Liver (tissue), 9 donors: ENCODE measurements around the gene TBRG4. TPM values are rescaled to one million over a fixed set of nuclear protein-coding genes. Genes with fewer than 3 reads are reported as not detected.

ENCODE experiments used
- DNase-seq: peaks from one replicate; pipeline ENCODE4 v3.0.0-alpha.2; 2017; ENCODE audit warnings: low spot score
- H3K27ac ChIP-seq, 2 donors: one replicate each; pipeline ENCODE4 v1.7.0; 2013; ENCODE audit warnings: inconsistent platforms in 2 of 2, low read length in 2 of 2, control low read depth in 1 of 2, low read depth in 1 of 2, mild to moderate bottlenecking in 1 of 2
- H3K27me3 ChIP-seq, 4 donors: one replicate each; pipeline versions ENCODE4 v1.6.1 to v1.7.0; 2013; ENCODE audit warnings: low read length in 3 of 4, inconsistent platforms in 1 of 4, mild to moderate bottlenecking in 1 of 4, moderate library complexity in 1 of 4; ENCODE audit not compliant: control insufficient read depth in 4 of 4, insufficient read depth in 4 of 4
- H3K36me3 ChIP-seq, 4 donors: one replicate each; pipeline versions ENCODE4 v1.6.1 to v1.7.0; 2013; ENCODE audit warnings: low read length in 3 of 4, mild to moderate bottlenecking in 3 of 4, low read depth in 1 of 4, moderate library complexity in 1 of 4; ENCODE audit not compliant: control insufficient read depth in 4 of 4, insufficient read depth in 3 of 4
- H3K4me1 ChIP-seq, 4 donors: one replicate each; pipeline versions ENCODE4 v1.6.1 to v1.7.0; 2013; ENCODE audit warnings: low read length in 3 of 4, mild to moderate bottlenecking in 3 of 4, moderate library complexity in 1 of 4; ENCODE audit not compliant: control insufficient read depth in 4 of 4, insufficient read depth in 4 of 4
- H3K4me3 ChIP-seq, 3 donors: one replicate each; pipeline versions ENCODE4 v1.6.1 to v1.7.0; 2013; ENCODE audit warnings: low read length in 3 of 3, control low read depth in 1 of 3, low read depth in 1 of 3, mild to moderate bottlenecking in 1 of 3
- H3K9ac ChIP-seq, 2 donors: one replicate each; pipeline ENCODE4 v1.7.0; 2013; ENCODE audit warnings: low read length in 2 of 2, mild to moderate bottlenecking in 2 of 2, moderate library complexity in 2 of 2, control low read depth in 1 of 2, low read depth in 1 of 2
- H3K9me3 ChIP-seq, 4 donors: one replicate each; pipeline versions ENCODE4 v1.6.1 to v1.7.0; 2013; ENCODE audit warnings: low read length in 3 of 4; ENCODE audit not compliant: control insufficient read depth in 4 of 4
- EGR1 ChIP-seq, 2 donors: IDR thresholded peaks; 2 replicates each; pipeline ENCODE4 v1.6.1; 2016 to 2018; ENCODE audit warnings: antibody characterized with exemption in 2 of 2, low read depth in 2 of 2
- FOXA2 ChIP-seq: IDR thresholded peaks from 2 replicates; pipeline ENCODE4 v1.6.1; 2016; ENCODE audit warnings: antibody characterized with exemption
- GABPA ChIP-seq, 2 donors: IDR thresholded peaks in 1 of 2; conservative IDR thresholded peaks in 1 of 2; 2 replicates each; pipeline ENCODE4 v1.6.1; 2016; ENCODE audit warnings: antibody characterized with exemption in 2 of 2, mild to moderate bottlenecking in 1 of 2, moderate library complexity in 1 of 2
- HNF4A ChIP-seq, 2 donors: conservative IDR thresholded peaks; 2 replicates each; pipeline ENCODE4 v1.6.1; 2016; ENCODE audit warnings: antibody characterized with exemption in 2 of 2, mild to moderate bottlenecking in 2 of 2
- HNF4G ChIP-seq: IDR thresholded peaks from 2 replicates; pipeline ENCODE4 v1.6.1; 2016; ENCODE audit warnings: antibody characterized with exemption
- JUND ChIP-seq, 2 donors: IDR thresholded peaks; 2 replicates each; pipeline ENCODE4 v1.6.1; 2016; ENCODE audit warnings: antibody characterized with exemption in 2 of 2
- NR2F2 ChIP-seq: IDR thresholded peaks from 2 replicates; pipeline ENCODE4 v1.6.1; 2016; ENCODE audit warnings: antibody characterized with exemption
- RAD21 ChIP-seq, 2 donors: IDR thresholded peaks; 2 replicates each; pipeline ENCODE4 v1.6.1; 2016; ENCODE audit warnings: antibody characterized with exemption in 2 of 2, mild to moderate bottlenecking in 2 of 2
- RXRA ChIP-seq, 2 donors: IDR thresholded peaks; 2 replicates each; pipeline ENCODE4 v1.6.1; 2017 to 2018; ENCODE audit warnings: antibody characterized with exemption in 2 of 2, mild to moderate bottlenecking in 1 of 2
- SP1 ChIP-seq: IDR thresholded peaks from 2 replicates; pipeline ENCODE4 v1.6.1; 2018; ENCODE audit warnings: antibody characterized with exemption, mild to moderate bottlenecking
- TAF1 ChIP-seq: conservative IDR thresholded peaks from 2 replicates; pipeline ENCODE4 v1.6.1; 2016; ENCODE audit warnings: antibody characterized with exemption, mild to moderate bottlenecking
- YY1 ChIP-seq: IDR thresholded peaks from 2 replicates; pipeline ENCODE4 v1.6.1; 2016; ENCODE audit warnings: antibody characterized with exemption, mild to moderate bottlenecking
- WGBS: extraction: QIAGEN DNeasy Blood & Tissue Kit; methylation state at CpG from one replicate; pipeline ENCODE4 v1.1.7; 2013; 5-methylcytosine and 5-hydroxymethylcytosine counted together
- polyA plus RNA-seq, 2 donors: library from polyadenylated mRNA; stranded (reverse) in 1 of 2; unstranded in 1 of 2; fragments of 200-250 nt in 1 of 2; fragments of >200 nt in 1 of 2; fragmentation: Nextera tagmentation in 1 of 2; extraction: Ambion mirVana in 1 of 2; gene quantifications; one replicate each; pipeline versions ENCODE4 v1.2.1 to v1.2.3, GENCODE V29; 2013 to 2015
- total RNA-seq, 2 donors: library from RNA; depleted of rRNA; stranded (reverse); fragments of >200 nt; gene quantifications; one replicate each; pipeline ENCODE4 v1.2.3, GENCODE V29; 2014
- TF ChIP-seq, protein P1 (sequence below): IDR thresholded peaks from 2 replicates; pipeline ENCODE4 v1.6.1; 2016; ENCODE audit warnings: antibody characterized with exemption
- TF ChIP-seq, protein P2 (sequence below): IDR thresholded peaks from 2 replicates; pipeline ENCODE4 v1.6.1; 2016; ENCODE audit warnings: antibody characterized with exemption
- TF ChIP-seq, protein P3 (sequence below): IDR thresholded peaks from 2 replicates; pipeline ENCODE4 v1.6.1; 2016; ENCODE audit warnings: antibody characterized with exemption, mild to moderate bottlenecking
- TF ChIP-seq, protein P4 (sequence below): fragments of 150-350 bp; IDR thresholded peaks from 2 replicates; pipeline ENCODE4 v1.5.1; 2017; ENCODE audit warnings: improper control_type of control experiment, low read depth, low read length; ENCODE audit not compliant: missing input control
- donor health status: healthy.
- donor health status: healthy.
- donor health status: healthy.
- donor health status: healthy.
- donor health status: healthy.

TBRG4 gene
- total and polyA plus RNA-seq, 4 donors: 30.3 to 47.6 (median 38.2) TPM

DNA sequence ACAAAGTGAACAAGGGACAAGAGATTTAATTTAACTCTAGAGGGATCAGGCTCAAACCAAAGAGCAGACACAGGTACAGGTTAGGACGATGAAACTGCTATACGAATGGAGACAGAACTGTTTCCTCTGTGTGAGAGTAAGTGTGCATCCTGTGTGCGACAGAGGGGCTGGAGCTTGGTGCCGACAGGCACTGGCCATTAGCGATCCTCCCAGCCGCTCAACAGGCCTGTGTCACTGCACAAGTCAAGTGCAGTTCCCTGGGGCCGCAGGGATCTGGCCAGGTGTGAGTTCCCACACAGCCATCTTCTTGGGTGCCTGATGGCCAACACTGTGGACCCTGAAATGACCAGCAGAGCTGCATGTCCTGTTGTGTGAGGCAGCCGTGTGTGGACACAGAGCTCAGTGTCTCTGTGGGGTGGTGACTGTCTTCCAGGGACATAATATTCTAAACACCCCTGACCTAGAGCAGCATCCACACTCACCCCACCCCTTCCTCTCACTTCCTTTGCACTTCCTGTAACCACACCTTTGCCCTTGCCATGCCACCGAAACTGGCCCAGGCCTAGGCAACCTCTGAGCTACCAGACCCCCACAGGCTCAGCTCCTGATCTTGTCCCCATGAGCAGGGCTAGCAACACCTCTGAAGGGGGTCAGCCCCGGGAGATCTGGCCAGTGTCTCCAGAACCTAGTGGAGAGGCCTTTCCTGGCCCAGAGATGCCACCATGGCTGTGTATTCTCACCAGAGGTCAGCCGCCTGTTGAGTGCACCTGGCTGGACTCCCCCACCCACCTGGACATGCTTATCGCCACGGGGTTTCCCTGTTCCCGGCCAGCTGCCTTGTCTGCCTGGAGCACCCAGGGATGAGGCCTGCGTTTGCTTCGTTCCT is 11.7 kb upstream of the TBRG4 start:
- no peak overlapping the region for H3K4me3 ChIP-seq
- no peak overlapping the region for H3K9ac ChIP-seq
- TF ChIP-seq RAD21 (IDR thresholded peaks at IDR 0.05): no peak
- TF ChIP-seq YY1: no peak
- no peaks in the 10 kb centered on the region for H3K4me1 ChIP-seq
- H3K9me3 ChIP-seq: no peaks in the 10 kb centered on the region
- no peaks in the 10 kb centered on the region for H3K27me3 ChIP-seq
- no peaks in the 10 kb centered on the region for H3K36me3 ChIP-seq
- DNase-seq: no peak
- WGBS: 88% methylated on average over 16 of the region's 16 CpGs
- H3K27ac ChIP-seq: no peak overlapping the region

DNA sequence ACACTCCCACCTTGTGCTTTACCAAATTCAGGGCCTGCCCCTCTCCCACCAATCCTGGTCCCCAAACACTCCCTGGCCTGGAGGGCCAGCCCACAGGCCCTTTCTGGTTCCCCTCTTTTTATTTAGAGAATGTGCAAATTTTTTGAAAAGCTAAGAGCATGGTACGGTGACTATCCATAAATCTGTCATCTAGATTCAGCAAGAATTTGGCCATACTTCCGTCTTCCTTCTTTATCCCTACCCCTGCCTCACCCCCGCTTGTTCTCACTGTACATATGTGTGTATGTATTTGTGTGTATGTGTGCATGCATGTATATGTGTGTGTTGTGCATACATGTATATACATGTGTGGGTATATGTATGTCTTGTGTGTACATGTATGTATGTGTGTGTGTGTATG is 8.1 kb upstream of the TBRG4 start:
- TF ChIP-seq TAF1: no peak
- TF ChIP-seq, protein P1, sequence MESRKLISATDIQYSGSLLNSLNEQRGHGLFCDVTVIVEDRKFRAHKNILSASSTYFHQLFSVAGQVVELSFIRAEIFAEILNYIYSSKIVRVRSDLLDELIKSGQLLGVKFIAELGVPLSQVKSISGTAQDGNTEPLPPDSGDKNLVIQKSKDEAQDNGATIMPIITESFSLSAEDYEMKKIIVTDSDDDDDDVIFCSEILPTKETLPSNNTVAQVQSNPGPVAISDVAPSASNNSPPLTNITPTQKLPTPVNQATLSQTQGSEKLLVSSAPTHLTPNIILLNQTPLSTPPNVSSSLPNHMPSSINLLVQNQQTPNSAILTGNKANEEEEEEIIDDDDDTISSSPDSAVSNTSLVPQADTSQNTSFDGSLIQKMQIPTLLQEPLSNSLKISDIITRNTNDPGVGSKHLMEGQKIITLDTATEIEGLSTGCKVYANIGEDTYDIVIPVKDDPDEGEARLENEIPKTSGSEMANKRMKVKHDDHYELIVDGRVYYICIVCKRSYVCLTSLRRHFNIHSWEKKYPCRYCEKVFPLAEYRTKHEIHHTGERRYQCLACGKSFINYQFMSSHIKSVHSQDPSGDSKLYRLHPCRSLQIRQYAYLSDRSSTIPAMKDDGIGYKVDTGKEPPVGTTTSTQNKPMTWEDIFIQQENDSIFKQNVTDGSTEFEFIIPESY: no peak
- no peak for TF ChIP-seq YY1
- TF ChIP-seq EGR1 (IDR thresholded peaks at IDR 0.05; ENCODE audit: low read depth in 2 of 2): no peak
- TF ChIP-seq RXRA (IDR thresholded peaks at IDR 0.05): no peak
- no peak for TF ChIP-seq GABPA (IDR thresholded peaks at IDR 0.05 in 1 of 2, conservative IDR thresholded peaks at IDR 0.05 in 1 of 2)
- no peak for TF ChIP-seq RAD21 (IDR thresholded peaks at IDR 0.05)
- TF ChIP-seq, protein P2, sequence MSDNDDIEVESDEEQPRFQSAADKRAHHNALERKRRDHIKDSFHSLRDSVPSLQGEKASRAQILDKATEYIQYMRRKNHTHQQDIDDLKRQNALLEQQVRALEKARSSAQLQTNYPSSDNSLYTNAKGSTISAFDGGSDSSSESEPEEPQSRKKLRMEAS: no peak
- TF ChIP-seq HNF4A (conservative IDR thresholded peaks at IDR 0.05): no peak
- no peak for TF ChIP-seq FOXA2
- TF ChIP-seq, protein P3, sequence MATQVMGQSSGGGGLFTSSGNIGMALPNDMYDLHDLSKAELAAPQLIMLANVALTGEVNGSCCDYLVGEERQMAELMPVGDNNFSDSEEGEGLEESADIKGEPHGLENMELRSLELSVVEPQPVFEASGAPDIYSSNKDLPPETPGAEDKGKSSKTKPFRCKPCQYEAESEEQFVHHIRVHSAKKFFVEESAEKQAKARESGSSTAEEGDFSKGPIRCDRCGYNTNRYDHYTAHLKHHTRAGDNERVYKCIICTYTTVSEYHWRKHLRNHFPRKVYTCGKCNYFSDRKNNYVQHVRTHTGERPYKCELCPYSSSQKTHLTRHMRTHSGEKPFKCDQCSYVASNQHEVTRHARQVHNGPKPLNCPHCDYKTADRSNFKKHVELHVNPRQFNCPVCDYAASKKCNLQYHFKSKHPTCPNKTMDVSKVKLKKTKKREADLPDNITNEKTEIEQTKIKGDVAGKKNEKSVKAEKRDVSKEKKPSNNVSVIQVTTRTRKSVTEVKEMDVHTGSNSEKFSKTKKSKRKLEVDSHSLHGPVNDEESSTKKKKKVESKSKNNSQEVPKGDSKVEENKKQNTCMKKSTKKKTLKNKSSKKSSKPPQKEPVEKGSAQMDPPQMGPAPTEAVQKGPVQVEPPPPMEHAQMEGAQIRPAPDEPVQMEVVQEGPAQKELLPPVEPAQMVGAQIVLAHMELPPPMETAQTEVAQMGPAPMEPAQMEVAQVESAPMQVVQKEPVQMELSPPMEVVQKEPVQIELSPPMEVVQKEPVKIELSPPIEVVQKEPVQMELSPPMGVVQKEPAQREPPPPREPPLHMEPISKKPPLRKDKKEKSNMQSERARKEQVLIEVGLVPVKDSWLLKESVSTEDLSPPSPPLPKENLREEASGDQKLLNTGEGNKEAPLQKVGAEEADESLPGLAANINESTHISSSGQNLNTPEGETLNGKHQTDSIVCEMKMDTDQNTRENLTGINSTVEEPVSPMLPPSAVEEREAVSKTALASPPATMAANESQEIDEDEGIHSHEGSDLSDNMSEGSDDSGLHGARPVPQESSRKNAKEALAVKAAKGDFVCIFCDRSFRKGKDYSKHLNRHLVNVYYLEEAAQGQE: no peak
- no peak for TF ChIP-seq JUND (IDR thresholded peaks at IDR 0.05)
- TF ChIP-seq, protein P4, sequence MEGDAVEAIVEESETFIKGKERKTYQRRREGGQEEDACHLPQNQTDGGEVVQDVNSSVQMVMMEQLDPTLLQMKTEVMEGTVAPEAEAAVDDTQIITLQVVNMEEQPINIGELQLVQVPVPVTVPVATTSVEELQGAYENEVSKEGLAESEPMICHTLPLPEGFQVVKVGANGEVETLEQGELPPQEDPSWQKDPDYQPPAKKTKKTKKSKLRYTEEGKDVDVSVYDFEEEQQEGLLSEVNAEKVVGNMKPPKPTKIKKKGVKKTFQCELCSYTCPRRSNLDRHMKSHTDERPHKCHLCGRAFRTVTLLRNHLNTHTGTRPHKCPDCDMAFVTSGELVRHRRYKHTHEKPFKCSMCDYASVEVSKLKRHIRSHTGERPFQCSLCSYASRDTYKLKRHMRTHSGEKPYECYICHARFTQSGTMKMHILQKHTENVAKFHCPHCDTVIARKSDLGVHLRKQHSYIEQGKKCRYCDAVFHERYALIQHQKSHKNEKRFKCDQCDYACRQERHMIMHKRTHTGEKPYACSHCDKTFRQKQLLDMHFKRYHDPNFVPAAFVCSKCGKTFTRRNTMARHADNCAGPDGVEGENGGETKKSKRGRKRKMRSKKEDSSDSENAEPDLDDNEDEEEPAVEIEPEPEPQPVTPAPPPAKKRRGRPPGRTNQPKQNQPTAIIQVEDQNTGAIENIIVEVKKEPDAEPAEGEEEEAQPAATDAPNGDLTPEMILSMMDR: no peak
- TF ChIP-seq NR2F2: no peak
- TF ChIP-seq SP1: no peak
- no peak for TF ChIP-seq HNF4G
- DNase-seq: no peak
- H3K4me3 ChIP-seq: no peak overlapping the region
- no peak overlapping the region for H3K9ac ChIP-seq
- H3K9me3 ChIP-seq: no peaks in the 10 kb centered on the region
- H3K4me1 ChIP-seq: no peaks in the 10 kb centered on the region
- no peaks in the 10 kb centered on the region for H3K27me3 ChIP-seq
- H3K27ac ChIP-seq: no peak overlapping the region
- WGBS: 97% methylated on average over 3 of the region's 3 CpGs
- H3K36me3 ChIP-seq: no peaks in the 10 kb centered on the region
